GM23338 (cell line): ENCODE results near the gene RBM3. TPM values are rescaled to one million over a fixed set of nuclear protein-coding genes. Genes with fewer than 3 reads are reported as not detected.

Experiments
- ATAC-seq: fragments of 200-7000 bp; cut with Tn5 transposase; 3 replicates; pipeline ENCODE4 v1.9.1; 2020
- DNase-seq: peaks from one replicate; pipeline ENCODE4 v3.0.0-alpha.2; 2015; ENCODE audit warnings: low spot score
- H2AFZ ChIP-seq: fragments of 200-600 bp; sonication (generic); 2 replicates; pipeline ENCODE4 v1.8.0; 2016; ENCODE audit warnings: antibody characterized with exemption, mild to moderate bottlenecking, moderate library complexity
- H3F3A ChIP-seq: fragments of 200-600 bp; sonication (generic); replicated peaks from 2 replicates; pipeline ENCODE4 v1.8.0; 2017; ENCODE audit warnings: antibody characterized with exemption, mixed run types, low read depth
- H3K27ac ChIP-seq: fragments of 200-600 bp; sonication (generic); 2 replicates; pipeline ENCODE4 v1.6.1; 2016; ENCODE audit warnings: low read depth
- H3K27me3 ChIP-seq: fragments of 200-600 bp; sonication (generic); 2 replicates; pipeline ENCODE4 v1.8.0; 2016; ENCODE audit warnings: mild to moderate bottlenecking, mixed run types, moderate library complexity; ENCODE audit not compliant: insufficient read depth
- H3K36me3 ChIP-seq: fragments of 200-600 bp; sonication (generic); 2 replicates; pipeline ENCODE4 v1.8.0; 2016; ENCODE audit warnings: mild to moderate bottlenecking; ENCODE audit not compliant: insufficient read depth
- H3K4me1 ChIP-seq: fragments of 200-600 bp; sonication (generic); 2 replicates; pipeline ENCODE4 v1.8.0; 2016; ENCODE audit warnings: mild to moderate bottlenecking, moderate library complexity; ENCODE audit not compliant: insufficient read depth
- H3K4me2 ChIP-seq: fragments of 200-600 bp; sonication (generic); 2 replicates; pipeline ENCODE4 v1.7.1; 2017; ENCODE audit warnings: mixed run types
- H3K4me3 ChIP-seq: fragments of 200-600 bp; sonication (generic); 2 replicates; pipeline ENCODE4 v1.6.1; 2016; ENCODE audit warnings: mixed run types
- H3K79me2 ChIP-seq: fragments of 200-600 bp; sonication (generic); replicated peaks from 2 replicates; pipeline ENCODE4 v1.8.0; 2017; ENCODE audit warnings: mild to moderate bottlenecking; ENCODE audit not compliant: insufficient read depth
- H3K9me2 ChIP-seq: fragments of 200-600 bp; sonication (generic); 2 replicates; pipeline ENCODE4 v1.8.0; 2017; ENCODE audit not compliant: insufficient read depth
- H4K20me1 ChIP-seq: fragments of 200-600 bp; sonication (generic); replicated peaks from 2 replicates; pipeline ENCODE4 v1.8.0; 2017; ENCODE audit warnings: mild to moderate bottlenecking; ENCODE audit not compliant: insufficient read depth
- H3K27ac Mint-ChIP-seq: 2 replicates; pipeline ENCODE4 v1.8.0; 2020; ENCODE audit warnings: inconsistent platforms, mild to moderate bottlenecking, moderate library complexity, mixed read lengths
- H3K27me3 Mint-ChIP-seq: 3 replicates; pipeline ENCODE4 v1.8.0; 2022; ENCODE audit warnings: low read depth, mild to moderate bottlenecking, moderate library complexity, mixed read lengths, inconsistent platforms; ENCODE audit not compliant: insufficient read depth, poor library complexity
- H3K36me3 Mint-ChIP-seq: 3 replicates; pipeline ENCODE4 v1.8.0; 2021; ENCODE audit warnings: low read depth, mild to moderate bottlenecking, inconsistent platforms, moderate library complexity, mixed read lengths
- H3K4me1 Mint-ChIP-seq: 3 replicates; pipeline ENCODE4 v1.8.0; 2020; ENCODE audit warnings: mild to moderate bottlenecking, inconsistent platforms, mixed read lengths
- H3K4me3 Mint-ChIP-seq: 3 replicates; pipeline ENCODE4 v1.8.0; 2021; ENCODE audit warnings: moderate library complexity, mild to moderate bottlenecking, inconsistent platforms, mixed read lengths
- H3K9me3 Mint-ChIP-seq: 3 replicates; pipeline ENCODE4 v1.8.0; 2020; ENCODE audit warnings: moderate library complexity, mild to moderate bottlenecking, inconsistent platforms, mixed read lengths
- CREB1 ChIP-seq: fragments of 250-450 bp; sonication (Bioruptor Pico); IDR thresholded peaks from 2 replicates; pipeline ENCODE4 v1.5.0; 2020; ENCODE audit warnings: low read depth, mild to moderate bottlenecking, moderate library complexity
- ETS1 ChIP-seq: IDR thresholded peaks from 2 replicates; pipeline ENCODE4 v1.6.1; 2016; ENCODE audit warnings: antibody characterized with exemption
- EZH2 ChIP-seq: fragments of 200-600 bp; sonication (generic); IDR thresholded peaks from one replicate; pipeline ENCODE4 v1.8.0; 2017; ENCODE audit warnings: antibody characterized with exemption, mild to moderate bottlenecking, low read depth; ENCODE audit not compliant: unreplicated experiment
- EZH2phosphoT487 ChIP-seq: fragments of 200-600 bp; sonication (generic); IDR thresholded peaks from one replicate; pipeline ENCODE4 v1.8.1; 2018; ENCODE audit warnings: antibody characterized with exemption; ENCODE audit not compliant: unreplicated experiment
- JUNB ChIP-seq: IDR thresholded peaks from one replicate; pipeline ENCODE4 v1.6.1; 2016; ENCODE audit warnings: antibody characterized with exemption; ENCODE audit not compliant: unreplicated experiment
- NANOG ChIP-seq: IDR thresholded peaks from 2 replicates; pipeline ENCODE4 v1.6.1; 2016; ENCODE audit warnings: antibody characterized with exemption, borderline replicate concordance
- REST ChIP-seq: IDR thresholded peaks from one replicate; pipeline ENCODE4 v1.6.1; 2018; ENCODE audit warnings: antibody characterized with exemption; ENCODE audit not compliant: unreplicated experiment
- ZNF114 ChIP-seq: fragments of 250-450 bp; sonication (Bioruptor Pico); IDR thresholded peaks from 2 replicates; pipeline ENCODE4 v1.5.0; 2020; ENCODE audit warnings: mild to moderate bottlenecking, moderate library complexity
- ZNF331 ChIP-seq: fragments of 250-450 bp; sonication (Bioruptor Pico); IDR thresholded peaks from 2 replicates; pipeline ENCODE4 v1.5.0; 2020; ENCODE audit warnings: low read depth, mild to moderate bottlenecking, moderate library complexity
- polyA plus RNA-seq: library from polyadenylated mRNA; unstranded; fragments of >200 nt; fragmentation: Nextera tagmentation; extraction: Ambion mirVana; gene quantifications from 2 replicates; pipeline ENCODE4 v1.2.1, GENCODE V29; 2016
- total RNA-seq: library from RNA; depleted of rRNA; stranded (reverse); fragments of >200 nt; shearing (Covaris generic); gene quantifications from 2 replicates; pipeline ENCODE4 v1.2.3, GENCODE V29; 2014
- TF ChIP-seq, protein P1 (sequence below): fragments of 250-450 bp; sonication (Bioruptor Pico); IDR thresholded peaks from 2 replicates; pipeline ENCODE4 v1.5.0; 2020; ENCODE audit warnings: mild to moderate bottlenecking, moderate library complexity

RBM3 gene
- total and polyA plus RNA-seq, 2 experiments from 2014 or later = 77.5 to 103 TPM

- TF ChIP-seq REST (no peak), EZH2phosphoT487 (no peak), JUNB (no peak), CREB1 (CRISPR knock-in tag) (no peak), ZNF331 (CRISPR knock-in tag) (no peak), NANOG (no peak), ZNF114 (CRISPR knock-in tag) (no peak)
Measured at GRCh38 chrX:48598614-48599013, 24.3 kb downstream of the RBM3 start (continued).

GRCh38 chrX:48599341-48599740 lies 25.1 kb downstream of the RBM3 start:
- H3K9me3 Mint-ChIP-seq = no peaks in the 10 kb centered on the region
- Histone ChIP-seq H2AFZ (no peak overlapping the region), H3K4me2 (no peak overlapping the region), H3K4me1 (no peaks in the 10 kb centered on the region), H3F3A (no peaks in the 10 kb centered on the region), H3K4me3 (no peak overlapping the region), H4K20me1 (no peaks in the 10 kb centered on the region), H3K36me3 (no peaks in the 10 kb centered on the region), H3K27ac (no peak overlapping the region), H3K79me2 (no peaks in the 10 kb centered on the region), H3K27me3 (no peaks in the 10 kb centered on the region), H3K9me2 (no peaks in the 10 kb centered on the region)
- H3K4me3 Mint-ChIP-seq = no peak overlapping the region
- H3K27ac Mint-ChIP-seq = no peak overlapping the region
- no peak for ATAC-seq
- peaks cover 5% of the 10 kb centered on the region; the same call in 2 of the 3 replicates for H3K4me1 Mint-ChIP-seq
- peaks cover 6% of the 10 kb centered on the region for H3K27me3 Mint-ChIP-seq
- H3K36me3 Mint-ChIP-seq = no peaks in the 10 kb centered on the region; the same call in 2 of the 3 replicates
- no peak for DNase-seq
- TF ChIP-seq EZH2 (no peak), NANOG (no peak), REST (no peak), ETS1 (no peak), JUNB (no peak), EZH2phosphoT487 (no peak), ZNF114 (CRISPR knock-in tag) (no peak)
- TF ChIP-seq, protein P1, sequence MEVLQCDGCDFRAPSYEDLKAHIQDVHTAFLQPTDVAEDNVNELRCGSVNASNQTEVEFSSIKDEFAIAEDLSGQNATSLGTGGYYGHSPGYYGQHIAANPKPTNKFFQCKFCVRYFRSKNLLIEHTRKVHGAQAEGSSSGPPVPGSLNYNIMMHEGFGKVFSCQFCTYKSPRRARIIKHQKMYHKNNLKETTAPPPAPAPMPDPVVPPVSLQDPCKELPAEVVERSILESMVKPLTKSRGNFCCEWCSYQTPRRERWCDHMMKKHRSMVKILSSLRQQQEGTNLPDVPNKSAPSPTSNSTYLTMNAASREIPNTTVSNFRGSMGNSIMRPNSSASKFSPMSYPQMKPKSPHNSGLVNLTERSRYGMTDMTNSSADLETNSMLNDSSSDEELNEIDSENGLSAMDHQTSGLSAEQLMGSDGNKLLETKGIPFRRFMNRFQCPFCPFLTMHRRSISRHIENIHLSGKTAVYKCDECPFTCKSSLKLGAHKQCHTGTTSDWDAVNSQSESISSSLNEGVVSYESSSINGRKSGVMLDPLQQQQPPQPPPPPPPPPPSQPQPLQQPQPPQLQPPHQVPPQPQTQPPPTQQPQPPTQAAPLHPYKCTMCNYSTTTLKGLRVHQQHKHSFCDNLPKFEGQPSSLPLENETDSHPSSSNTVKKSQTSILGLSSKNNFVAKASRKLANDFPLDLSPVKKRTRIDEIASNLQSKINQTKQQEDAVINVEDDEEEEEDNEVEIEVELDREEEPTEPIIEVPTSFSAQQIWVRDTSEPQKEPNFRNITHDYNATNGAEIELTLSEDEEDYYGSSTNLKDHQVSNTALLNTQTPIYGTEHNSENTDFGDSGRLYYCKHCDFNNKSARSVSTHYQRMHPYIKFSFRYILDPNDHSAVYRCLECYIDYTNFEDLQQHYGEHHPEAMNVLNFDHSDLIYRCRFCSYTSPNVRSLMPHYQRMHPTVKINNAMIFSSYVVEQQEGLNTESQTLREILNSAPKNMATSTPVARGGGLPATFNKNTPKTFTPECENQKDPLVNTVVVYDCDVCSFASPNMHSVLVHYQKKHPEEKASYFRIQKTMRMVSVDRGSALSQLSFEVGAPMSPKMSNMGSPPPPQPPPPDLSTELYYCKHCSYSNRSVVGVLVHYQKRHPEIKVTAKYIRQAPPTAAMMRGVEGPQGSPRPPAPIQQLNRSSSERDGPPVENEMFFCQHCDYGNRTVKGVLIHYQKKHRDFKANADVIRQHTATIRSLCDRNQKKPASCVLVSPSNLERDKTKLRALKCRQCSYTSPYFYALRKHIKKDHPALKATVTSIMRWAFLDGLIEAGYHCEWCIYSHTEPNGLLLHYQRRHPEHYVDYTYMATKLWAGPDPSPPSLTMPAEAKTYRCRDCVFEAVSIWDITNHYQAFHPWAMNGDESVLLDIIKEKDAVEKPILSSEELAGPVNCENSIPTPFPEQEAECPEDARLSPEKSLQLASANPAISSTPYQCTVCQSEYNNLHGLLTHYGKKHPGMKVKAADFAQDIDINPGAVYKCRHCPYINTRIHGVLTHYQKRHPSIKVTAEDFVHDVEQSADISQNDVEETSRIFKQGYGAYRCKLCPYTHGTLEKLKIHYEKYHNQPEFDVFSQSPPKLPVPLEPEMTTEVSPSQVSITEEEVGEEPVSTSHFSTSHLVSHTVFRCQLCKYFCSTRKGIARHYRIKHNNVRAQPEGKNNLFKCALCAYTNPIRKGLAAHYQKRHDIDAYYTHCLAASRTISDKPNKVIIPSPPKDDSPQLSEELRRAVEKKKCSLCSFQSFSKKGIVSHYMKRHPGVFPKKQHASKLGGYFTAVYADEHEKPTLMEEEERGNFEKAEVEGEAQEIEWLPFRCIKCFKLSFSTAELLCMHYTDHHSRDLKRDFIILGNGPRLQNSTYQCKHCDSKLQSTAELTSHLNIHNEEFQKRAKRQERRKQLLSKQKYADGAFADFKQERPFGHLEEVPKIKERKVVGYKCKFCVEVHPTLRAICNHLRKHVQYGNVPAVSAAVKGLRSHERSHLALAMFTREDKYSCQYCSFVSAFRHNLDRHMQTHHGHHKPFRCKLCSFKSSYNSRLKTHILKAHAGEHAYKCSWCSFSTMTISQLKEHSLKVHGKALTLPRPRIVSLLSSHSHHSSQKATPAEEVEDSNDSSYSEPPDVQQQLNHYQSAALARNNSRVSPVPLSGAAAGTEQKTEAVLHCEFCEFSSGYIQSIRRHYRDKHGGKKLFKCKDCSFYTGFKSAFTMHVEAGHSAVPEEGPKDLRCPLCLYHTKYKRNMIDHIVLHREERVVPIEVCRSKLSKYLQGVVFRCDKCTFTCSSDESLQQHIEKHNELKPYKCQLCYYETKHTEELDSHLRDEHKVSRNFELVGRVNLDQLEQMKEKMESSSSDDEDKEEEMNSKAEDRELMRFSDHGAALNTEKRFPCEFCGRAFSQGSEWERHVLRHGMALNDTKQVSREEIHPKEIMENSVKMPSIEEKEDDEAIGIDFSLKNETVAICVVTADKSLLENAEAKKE = no peak
